Islet of Langerhans (tissue), 1 donor: ENCODE data around the gene ACTG2.

Experiments used
- FAIRE-seq: peaks from one replicate; lab custom pipeline; 2011; peaks lifted over from hg19 to GRCh38; lab: Jason Lieb, UNC

ACTG2 gene

GRCh38 chr2:73969356-73969755 is 76.5 kb downstream of the ACTG2 start:
- FAIRE-seq: no peak
